T-helper 2 cell treated with Interferon-gamma antibody and Interleukin-4, amounts not matched to agents 5 μg/mL and 100 μg/mL, for 36 hours (primary cell): ENCODE measurements around the gene ARHGAP22.

Source experiments
- DNase-seq: peaks from one replicate; pipeline ENCODE4 v3.0.0; 2021; ENCODE audit warnings: low spot score
- H3K27ac Mint-ChIP-seq: one replicate; pipeline ENCODE4 v1.8.0; 2021; ENCODE audit warnings: mild to moderate bottlenecking, mixed read lengths
- H3K27me3 Mint-ChIP-seq: one replicate; pipeline ENCODE4 v1.8.0; 2021; ENCODE audit warnings: low read depth, mixed read lengths
- H3K36me3 Mint-ChIP-seq: one replicate; pipeline ENCODE4 v1.8.0; 2021; ENCODE audit warnings: low read depth, mixed read lengths
- H3K4me1 Mint-ChIP-seq: one replicate; pipeline ENCODE4 v1.8.0; 2021; ENCODE audit warnings: low read depth, mixed read lengths
- H3K4me3 Mint-ChIP-seq: one replicate; pipeline ENCODE4 v1.8.0; 2022; ENCODE audit warnings: mild to moderate bottlenecking, moderate library complexity, mixed read lengths
- H3K9me3 Mint-ChIP-seq: one replicate; pipeline ENCODE4 v1.8.0; 2021; ENCODE audit warnings: mixed read lengths

Gene ARHGAP22

GRCh38 chr10:48457949-48458661 lies 146.8 kb downstream of the ARHGAP22 start:
- no peak overlapping the region for H3K27ac Mint-ChIP-seq
- no peaks in the 10 kb centered on the region for H3K4me1 Mint-ChIP-seq
- H3K4me3 Mint-ChIP-seq: no peak overlapping the region
- no peak for DNase-seq
- H3K27me3 Mint-ChIP-seq: no peaks in the 10 kb centered on the region
- H3K9me3 Mint-ChIP-seq: no peaks in the 10 kb centered on the region
- no peaks in the 10 kb centered on the region for H3K36me3 Mint-ChIP-seq

- H3K4me1 Mint-ChIP-seq: no peaks in the 10 kb centered on the region
Measured at GRCh38 chr10:48456808-48457761, 147.8 kb downstream of the ARHGAP22 start.

GRCh38 chr10:48456361-48456804 lies 148.5 kb downstream of the ARHGAP22 start:
- Mint-ChIP-seq H3K4me3 (no peak overlapping the region), H3K4me1 (no peaks in the 10 kb centered on the region), H3K27me3 (no peaks in the 10 kb centered on the region), H3K36me3 (no peaks in the 10 kb centered on the region), H3K27ac (no peak overlapping the region), H3K9me3 (no peaks in the 10 kb centered on the region)
- DNase-seq: no peak

More at GRCh38 chr10:48456808-48457761, 147.8 kb downstream of the ARHGAP22 start:
- no peaks in the 10 kb centered on the region for H3K9me3 Mint-ChIP-seq
- no peaks in the 10 kb centered on the region for H3K27me3 Mint-ChIP-seq
- H3K36me3 Mint-ChIP-seq: no peaks in the 10 kb centered on the region
- no peak for DNase-seq
- no peak overlapping the region for H3K4me3 Mint-ChIP-seq
- H3K27ac Mint-ChIP-seq: no peak overlapping the region

GRCh38 chr10:48455392-48456151 lies 149.3 kb downstream of the ARHGAP22 start:
- Mint-ChIP-seq H3K9me3 (no peaks in the 10 kb centered on the region), H3K27ac (no peak overlapping the region), H3K4me3 (no peak overlapping the region)

GRCh38 chr10:48455055-48455391 lies 149.8 kb downstream of the ARHGAP22 start:
- no peaks in the 10 kb centered on the region for H3K36me3 Mint-ChIP-seq
- no peak overlapping the region for H3K27ac Mint-ChIP-seq
- H3K27me3 Mint-ChIP-seq: no peaks in the 10 kb centered on the region
- no peak for DNase-seq
- no peak overlapping the region for H3K4me3 Mint-ChIP-seq
- no peaks in the 10 kb centered on the region for H3K9me3 Mint-ChIP-seq
- H3K4me1 Mint-ChIP-seq: no peaks in the 10 kb centered on the region

More at GRCh38 chr10:48455392-48456151, 149.3 kb downstream of the ARHGAP22 start:
- H3K27me3 Mint-ChIP-seq: no peaks in the 10 kb centered on the region
- DNase-seq: no peak
- no peaks in the 10 kb centered on the region for H3K36me3 Mint-ChIP-seq
- H3K4me1 Mint-ChIP-seq: no peaks in the 10 kb centered on the region

- H3K27ac Mint-ChIP-seq: no peak overlapping the region
Measured at GRCh38 chr10:48454302-48455054, 150.4 kb downstream of the ARHGAP22 start.

GRCh38 chr10:48453451-48454301 lies 151.2 kb downstream of the ARHGAP22 start:
- no peak overlapping the region for H3K27ac Mint-ChIP-seq
- DNase-seq: no peak
- H3K9me3 Mint-ChIP-seq: no peaks in the 10 kb centered on the region
- no peaks in the 10 kb centered on the region for H3K27me3 Mint-ChIP-seq
- H3K4me3 Mint-ChIP-seq: no peak overlapping the region
- H3K36me3 Mint-ChIP-seq: no peaks in the 10 kb centered on the region
- no peaks in the 10 kb centered on the region for H3K4me1 Mint-ChIP-seq

More at GRCh38 chr10:48454302-48455054, 150.4 kb downstream of the ARHGAP22 start:
- Mint-ChIP-seq H3K9me3 (no peaks in the 10 kb centered on the region), H3K4me3 (no peak overlapping the region), H3K4me1 (no peaks in the 10 kb centered on the region), H3K36me3 (no peaks in the 10 kb centered on the region), H3K27me3 (no peaks in the 10 kb centered on the region)
- DNase-seq: no peak

GRCh38 chr10:48452879-48453412 lies 151.9 kb downstream of the ARHGAP22 start:
- Mint-ChIP-seq H3K4me3 (no peak overlapping the region), H3K27ac (no peak overlapping the region), H3K36me3 (no peaks in the 10 kb centered on the region), H3K9me3 (no peaks in the 10 kb centered on the region), H3K4me1 (no peaks in the 10 kb centered on the region), H3K27me3 (no peaks in the 10 kb centered on the region)
- DNase-seq: no peak

GRCh38 chr10:48451969-48452878 lies 152.6 kb downstream of the ARHGAP22 start:
- Mint-ChIP-seq H3K27ac (no peak overlapping the region), H3K4me1 (no peaks in the 10 kb centered on the region), H3K27me3 (no peaks in the 10 kb centered on the region), H3K4me3 (no peak overlapping the region), H3K36me3 (no peaks in the 10 kb centered on the region), H3K9me3 (no peaks in the 10 kb centered on the region)
- DNase-seq: no peak

- no peaks in the 10 kb centered on the region for H3K9me3 Mint-ChIP-seq
- H3K4me1 Mint-ChIP-seq: no peaks in the 10 kb centered on the region
- no peaks in the 10 kb centered on the region for H3K27me3 Mint-ChIP-seq
- no peaks in the 10 kb centered on the region for H3K36me3 Mint-ChIP-seq
- H3K4me3 Mint-ChIP-seq: no peak overlapping the region
- no peak overlapping the region for H3K27ac Mint-ChIP-seq
- DNase-seq: no peak
Measured at GRCh38 chr10:48450741-48451466, 154.0 kb downstream of the ARHGAP22 start.

GRCh38 chr10:48450233-48450740 lies 154.6 kb downstream of the ARHGAP22 start:
- no peaks in the 10 kb centered on the region for H3K36me3 Mint-ChIP-seq
- no peaks in the 10 kb centered on the region for H3K4me1 Mint-ChIP-seq
- no peak overlapping the region for H3K4me3 Mint-ChIP-seq
- H3K27me3 Mint-ChIP-seq: no peaks in the 10 kb centered on the region
- no peak for DNase-seq
- H3K27ac Mint-ChIP-seq: no peak overlapping the region
- H3K9me3 Mint-ChIP-seq: no peaks in the 10 kb centered on the region
